ENCODE measurements around the gene HSDL2.

Gene HSDL2

DNA sequence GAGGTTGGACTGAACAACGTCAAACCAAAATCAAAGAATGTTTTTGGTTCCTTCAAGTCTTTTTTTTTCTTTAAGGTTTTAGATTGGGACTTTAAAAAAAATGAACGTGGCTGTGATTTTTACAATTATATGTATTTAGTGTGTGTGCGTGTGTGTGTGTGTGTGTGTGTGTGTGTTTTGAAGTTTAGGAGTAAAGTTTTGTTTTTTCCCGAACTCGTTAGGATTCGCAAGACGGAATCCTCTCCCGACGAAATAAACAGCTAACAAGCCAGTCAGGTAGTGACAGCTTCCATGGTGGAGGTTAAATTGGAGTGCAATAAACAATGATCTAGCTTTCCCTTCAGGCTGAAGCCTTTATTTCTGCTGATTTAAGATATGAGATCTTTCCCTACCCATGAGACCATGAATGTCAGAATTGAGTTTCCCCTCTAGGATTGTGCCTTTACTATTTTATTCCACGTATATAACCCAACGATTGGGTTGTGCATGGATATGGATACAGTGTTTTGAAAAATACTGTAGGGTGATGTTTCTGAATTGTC lies 108.0 kb downstream of the HSDL2 start:
- H3K27ac ChIP-seq, result peak overlapping the region; percentile 81
- TF ChIP-seq FOXP2 (optimal IDR thresholded peaks at IDR 0.05; ENCODE audit: control extremely low read depth, extremely low read length, insufficient read depth) (no peak), POLR2AphosphoS5 (IDR thresholded peaks at IDR 0.05; ENCODE audit: borderline replicate concordance, low read depth, low read length) (no peak), EZH2 (IDR thresholded peaks at IDR 0.05) (no peak)
- H3K36me3 ChIP-seq (ENCODE audit: insufficient read depth, low read length), result peaks cover 17% of the 10 kb centered on the region
- H3K9me3 ChIP-seq (ENCODE audit: low read depth, low read length), result no peaks in the 10 kb centered on the region
- no peak for DNase-seq (ENCODE audit: low read depth, low spot score)
- peak overlapping the region; percentile 84 for H3K9ac ChIP-seq (ENCODE audit: insufficient read length)
- peak overlapping the region; percentile 86 for H3K4me3 ChIP-seq

GRCh38 chr9:112489039-112489546 lies 109.2 kb downstream of the HSDL2 start:
- Histone ChIP-seq H3K9ac (ENCODE audit: insufficient read length) (peak overlapping the region; percentile 84), H3K4me3 (peak overlapping the region; percentile 86), H3K27ac (peak overlapping the region; percentile 81), H3K9me3 (ENCODE audit: low read depth, low read length) (peaks cover 4% of the 10 kb centered on the region; the same call in 1 of the 2 replicates), H3K36me3 (ENCODE audit: insufficient read depth, low read length) (peaks cover 30% of the 10 kb centered on the region)
- TF ChIP-seq EZH2 (IDR thresholded peaks at IDR 0.05) (no peak), POLR2AphosphoS5 (IDR thresholded peaks at IDR 0.05; ENCODE audit: borderline replicate concordance, low read depth, low read length) (no peak), FOXP2 (optimal IDR thresholded peaks at IDR 0.05; ENCODE audit: control extremely low read depth, extremely low read length, insufficient read depth) (no peak)
- no peak for DNase-seq (ENCODE audit: low read depth, low spot score)

DNA sequence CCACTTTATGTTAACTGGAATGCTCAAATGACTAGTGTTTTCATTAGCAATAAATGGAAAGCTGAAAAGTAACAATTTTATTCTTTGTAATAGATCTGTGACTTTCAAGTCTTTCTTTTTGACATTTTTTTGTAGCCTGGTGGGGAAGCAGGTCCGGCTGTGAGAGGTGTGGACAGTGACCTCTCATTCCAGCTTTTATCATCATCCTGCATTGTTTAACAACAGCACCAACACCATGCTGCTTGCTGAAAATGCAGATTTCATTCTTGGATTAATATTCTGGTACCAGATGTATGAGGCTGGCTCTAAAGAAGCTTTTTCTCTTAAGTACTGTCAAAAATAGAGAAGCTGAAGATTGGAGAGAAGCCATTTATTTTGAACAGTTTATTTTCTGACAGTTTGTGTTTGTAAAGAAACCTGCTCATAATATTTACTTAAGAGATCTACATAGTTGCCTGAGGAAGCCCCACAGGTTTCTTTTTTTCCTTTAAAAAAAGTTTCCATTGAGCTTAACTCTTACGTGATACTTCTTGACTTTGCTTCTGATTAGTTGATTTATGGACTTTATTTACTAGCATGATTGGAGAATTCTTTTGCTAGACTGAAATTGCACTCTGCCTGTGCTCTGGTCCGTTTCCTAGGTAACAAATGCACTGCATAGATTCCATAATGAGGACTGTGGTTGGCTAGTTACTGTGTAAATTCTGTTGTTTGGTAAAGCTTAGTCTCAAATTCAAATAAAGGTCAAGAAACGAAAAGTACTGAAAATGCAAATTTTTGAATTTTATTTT lies 110.2 kb downstream of the HSDL2 start:
- peak overlapping the region; percentile 86 for H3K4me3 ChIP-seq
- H3K36me3 ChIP-seq (ENCODE audit: insufficient read depth, low read length), result peaks cover 38% of the 10 kb centered on the region
- H3K27ac ChIP-seq, result peak overlapping the region; percentile 81
- no peak for DNase-seq (ENCODE audit: low read depth, low spot score)
- no peak for TF ChIP-seq FOXP2 (optimal IDR thresholded peaks at IDR 0.05; ENCODE audit: control extremely low read depth, extremely low read length, insufficient read depth)
- no peak for TF ChIP-seq EZH2 (IDR thresholded peaks at IDR 0.05)
- TF ChIP-seq POLR2AphosphoS5 (IDR thresholded peaks at IDR 0.05; ENCODE audit: borderline replicate concordance, low read depth, low read length), result no peak
- H3K9me3 ChIP-seq (ENCODE audit: low read depth, low read length), result peaks cover 8% of the 10 kb centered on the region
- no peak overlapping the region for H3K9ac ChIP-seq (ENCODE audit: insufficient read length)

- Histone ChIP-seq H3K9ac (ENCODE audit: insufficient read length) (no peak overlapping the region), H3K27ac (peak overlapping the region; percentile 87), H3K4me3 (peak overlapping the region; percentile 12; the same call in 1 of the 2 replicates), H3K9me3 (ENCODE audit: low read depth, low read length) (peaks cover 8% of the 10 kb centered on the region), H3K36me3 (ENCODE audit: insufficient read depth, low read length) (peaks cover 51% of the 10 kb centered on the region)
- TF ChIP-seq FOXP2 (optimal IDR thresholded peaks at IDR 0.05; ENCODE audit: control extremely low read depth, extremely low read length, insufficient read depth) (no peak), EZH2 (IDR thresholded peaks at IDR 0.05) (no peak), POLR2AphosphoS5 (IDR thresholded peaks at IDR 0.05; ENCODE audit: borderline replicate concordance, low read depth, low read length) (no peak)
- DNase-seq (ENCODE audit: low read depth, low spot score), result no peak
Measured at GRCh38 chr9:112493393-112494137, 113.7 kb downstream of the HSDL2 start.

DNA sequence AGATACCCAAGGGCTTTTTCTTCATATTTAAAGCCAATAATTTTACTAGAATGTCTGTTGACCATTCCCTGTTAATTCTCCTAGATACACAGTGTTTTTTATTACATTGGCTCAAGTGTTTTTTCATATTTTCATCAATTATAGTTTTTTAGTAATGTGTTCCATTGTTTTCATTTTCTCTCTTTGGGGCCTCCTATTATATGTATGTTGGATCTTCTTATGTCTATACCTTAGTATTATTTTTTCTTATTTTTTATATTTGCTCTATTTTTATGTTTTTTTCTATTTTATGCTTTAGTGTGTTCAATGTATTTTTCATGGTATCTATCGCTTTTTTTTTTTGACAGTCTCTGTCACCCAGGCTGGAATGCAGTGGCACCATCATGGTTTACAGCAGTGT lies 114.2 kb downstream of the HSDL2 start:
- H3K4me3 ChIP-seq, result no peak overlapping the region
- DNase-seq (ENCODE audit: low read depth, low spot score), result no peak
- H3K27ac ChIP-seq, result peak overlapping the region; percentile 87
- peaks cover 57% of the 10 kb centered on the region for H3K36me3 ChIP-seq (ENCODE audit: insufficient read depth, low read length)
- TF ChIP-seq EZH2 (IDR thresholded peaks at IDR 0.05), result no peak
- peaks cover 8% of the 10 kb centered on the region for H3K9me3 ChIP-seq (ENCODE audit: low read depth, low read length)
- no peak overlapping the region for H3K9ac ChIP-seq (ENCODE audit: insufficient read length)

- H3K4me3 ChIP-seq, result no peak overlapping the region
- H3K9me3 ChIP-seq (ENCODE audit: low read depth, low read length), result peaks cover 8% of the 10 kb centered on the region
- H3K9ac ChIP-seq (ENCODE audit: insufficient read length), result no peak overlapping the region
- no peak for DNase-seq (ENCODE audit: low read depth, low spot score)
- peaks cover 58% of the 10 kb centered on the region for H3K36me3 ChIP-seq (ENCODE audit: insufficient read depth, low read length)
- TF ChIP-seq EZH2 (IDR thresholded peaks at IDR 0.05), result no peak
- TF ChIP-seq POLR2AphosphoS5 (IDR thresholded peaks at IDR 0.05; ENCODE audit: borderline replicate concordance, low read depth, low read length), result no peak
- no peak for TF ChIP-seq FOXP2 (optimal IDR thresholded peaks at IDR 0.05; ENCODE audit: control extremely low read depth, extremely low read length, insufficient read depth)
- H3K27ac ChIP-seq, result no peak overlapping the region
Measured at GRCh38 chr9:112495614-112496013, 115.7 kb downstream of the HSDL2 start.

DNA sequence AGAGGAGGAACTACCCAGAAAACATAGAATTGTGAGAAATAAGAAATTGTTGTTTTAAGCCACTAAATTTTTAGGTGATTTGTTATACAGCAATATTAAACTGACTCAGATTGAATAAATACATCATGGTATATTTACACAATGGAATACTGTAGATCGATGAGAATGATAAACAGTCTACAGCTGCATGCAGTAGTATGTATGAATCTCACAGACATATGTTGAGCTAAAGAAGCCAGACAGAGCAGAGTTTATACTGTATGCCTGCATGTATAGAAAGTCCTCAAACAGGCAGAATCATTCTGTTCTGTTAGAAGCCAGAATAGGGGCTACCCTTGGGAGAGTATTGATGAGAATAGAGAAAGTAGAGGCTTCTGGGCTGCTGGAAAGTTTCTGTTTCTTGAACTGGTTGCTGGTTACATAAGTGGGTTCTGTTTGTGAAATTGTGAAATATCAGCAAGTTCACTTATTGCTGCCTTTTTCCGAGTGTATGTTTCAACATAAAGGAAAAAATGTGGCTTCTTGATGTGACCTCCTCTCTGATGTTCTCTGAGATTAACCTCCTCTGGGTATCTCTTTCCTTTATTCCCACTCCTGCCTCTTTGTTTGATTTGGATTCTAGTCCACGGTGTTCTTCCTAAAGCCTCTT lies 116.3 kb downstream of the HSDL2 start:
- peaks cover 8% of the 10 kb centered on the region for H3K9me3 ChIP-seq (ENCODE audit: low read depth, low read length)
- H3K4me3 ChIP-seq, result no peak overlapping the region
- DNase-seq (ENCODE audit: low read depth, low spot score), result no peak
- TF ChIP-seq POLR2AphosphoS5 (IDR thresholded peaks at IDR 0.05; ENCODE audit: borderline replicate concordance, low read depth, low read length) (no peak), FOXP2 (optimal IDR thresholded peaks at IDR 0.05; ENCODE audit: control extremely low read depth, extremely low read length, insufficient read depth) (no peak), EZH2 (IDR thresholded peaks at IDR 0.05) (no peak)
- no peak overlapping the region for H3K9ac ChIP-seq (ENCODE audit: insufficient read length)
- peak overlapping the region; percentile 33 for H3K27ac ChIP-seq
- peaks cover 53% of the 10 kb centered on the region for H3K36me3 ChIP-seq (ENCODE audit: insufficient read depth, low read length)

DNA sequence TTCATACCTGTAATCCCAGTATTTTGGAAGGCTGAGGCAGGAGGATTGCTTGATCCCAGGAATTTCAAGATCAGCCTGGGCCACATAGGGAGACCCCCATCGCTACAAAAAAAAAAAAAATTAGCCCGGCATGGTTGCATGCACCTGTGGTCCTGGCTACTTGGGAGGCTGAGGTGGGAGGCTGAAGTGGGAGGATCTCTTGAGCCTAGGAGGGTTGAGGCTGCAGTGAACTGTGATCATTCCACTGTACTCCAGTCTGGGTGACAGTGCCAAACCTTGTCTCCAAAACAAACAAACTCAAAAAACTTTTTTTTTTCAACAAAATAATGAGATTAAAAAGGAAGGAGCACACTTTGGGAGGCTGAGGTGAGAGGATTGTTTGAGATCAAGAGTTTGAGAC lies 120.9 kb downstream of the HSDL2 start:
- Histone ChIP-seq H3K9me3 (ENCODE audit: low read depth, low read length) (no peaks in the 10 kb centered on the region), H3K36me3 (ENCODE audit: insufficient read depth, low read length) (peaks cover 12% of the 10 kb centered on the region; the same call in 1 of the 2 replicates), H3K9ac (ENCODE audit: insufficient read length) (no peak overlapping the region), H3K4me3 (no peak overlapping the region), H3K27ac (no peak overlapping the region; the same call in 1 of the 2 replicates)
- TF ChIP-seq FOXP2 (optimal IDR thresholded peaks at IDR 0.05; ENCODE audit: control extremely low read depth, extremely low read length, insufficient read depth), result no peak
- no peak for TF ChIP-seq POLR2AphosphoS5 (IDR thresholded peaks at IDR 0.05; ENCODE audit: borderline replicate concordance, low read depth, low read length)
- no peak for TF ChIP-seq EZH2 (IDR thresholded peaks at IDR 0.05)
- DNase-seq (ENCODE audit: low read depth, low spot score), result no peak

Data from SK-N-MC (cell line).